ENCODE results near the gene OTULIN. TPM values are rescaled to one million over a fixed set of nuclear protein-coding genes. Genes with fewer than 3 reads are reported as not detected.

OTULIN gene
- polyA plus RNA-seq, 1 of the 3 experiments (the other 2 are of a cell fraction), result 6.6 TPM

DNA sequence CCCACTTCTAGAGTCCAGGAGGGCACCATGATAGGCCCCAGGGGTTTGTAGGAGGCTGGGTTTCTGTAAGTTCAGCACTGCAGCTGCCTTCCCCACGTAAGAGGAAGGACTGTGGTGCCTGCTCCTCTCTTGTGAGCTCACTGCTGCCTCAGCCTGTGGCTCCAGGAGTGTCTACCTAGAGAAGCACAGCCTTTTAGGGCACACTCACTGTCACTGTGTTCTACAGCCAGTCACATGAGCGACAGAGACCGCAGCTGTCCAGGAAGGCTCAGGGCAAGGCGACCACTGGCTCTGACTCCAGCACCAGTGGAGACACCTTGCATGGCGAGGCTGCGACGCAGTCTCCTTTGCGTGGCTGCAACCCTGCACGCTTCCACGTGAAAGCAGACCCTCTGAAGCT lies 72.8 kb downstream of the OTULIN start:
- TF ChIP-seq, protein P1, sequence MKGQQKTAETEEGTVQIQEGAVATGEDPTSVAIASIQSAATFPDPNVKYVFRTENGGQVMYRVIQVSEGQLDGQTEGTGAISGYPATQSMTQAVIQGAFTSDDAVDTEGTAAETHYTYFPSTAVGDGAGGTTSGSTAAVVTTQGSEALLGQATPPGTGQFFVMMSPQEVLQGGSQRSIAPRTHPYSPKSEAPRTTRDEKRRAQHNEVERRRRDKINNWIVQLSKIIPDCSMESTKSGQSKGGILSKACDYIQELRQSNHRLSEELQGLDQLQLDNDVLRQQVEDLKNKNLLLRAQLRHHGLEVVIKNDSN (IDR thresholded peaks at IDR 0.05; ENCODE audit: borderline replicate concordance, low read depth), result no peak
- TF ChIP-seq ZBTB33 (IDR thresholded peaks at IDR 0.05; ENCODE audit: borderline replicate concordance, low read depth), result no peak
- TF ChIP-seq, protein P2, sequence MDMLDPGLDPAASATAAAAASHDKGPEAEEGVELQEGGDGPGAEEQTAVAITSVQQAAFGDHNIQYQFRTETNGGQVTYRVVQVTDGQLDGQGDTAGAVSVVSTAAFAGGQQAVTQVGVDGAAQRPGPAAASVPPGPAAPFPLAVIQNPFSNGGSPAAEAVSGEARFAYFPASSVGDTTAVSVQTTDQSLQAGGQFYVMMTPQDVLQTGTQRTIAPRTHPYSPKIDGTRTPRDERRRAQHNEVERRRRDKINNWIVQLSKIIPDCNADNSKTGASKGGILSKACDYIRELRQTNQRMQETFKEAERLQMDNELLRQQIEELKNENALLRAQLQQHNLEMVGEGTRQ (IDR thresholded peaks at IDR 0.05; ENCODE audit: borderline replicate concordance, low read depth, low read length), result no peak
- TF ChIP-seq FOXM1 (IDR thresholded peaks at IDR 0.05; ENCODE audit: low read depth), result no peak
- TF ChIP-seq YY1 (IDR thresholded peaks at IDR 0.05; ENCODE audit: low read depth), result no peak
- no peak for TF ChIP-seq JUND (IDR thresholded peaks at IDR 0.05)
- Histone ChIP-seq H3K9me2 (no peaks in the 10 kb centered on the region), H3K9me3 (no peaks in the 10 kb centered on the region), H3K9ac (no peak overlapping the region), H3K4me3 (ENCODE audit: low read depth in 2 of 2, low read length in 1 of 2) (no peak overlapping the region), H3K27me3 (ENCODE audit: insufficient read depth) (no peaks in the 10 kb centered on the region), H3F3A (replicated peaks; ENCODE audit: insufficient read depth) (peaks cover 14% of the 10 kb centered on the region), H3K36me3 (replicated peaks in 1 of 2; ENCODE audit: control insufficient read depth in 1 of 2, insufficient read depth in 2 of 2, low read length in 1 of 2) (peaks cover 3 to 22% of the 10 kb centered on the region in 2 experiments), H4K20me1 (ENCODE audit: insufficient read depth) (no peaks in the 10 kb centered on the region), H3K27ac (ENCODE audit: low read depth in 2 of 2, low read length in 1 of 2) (no peak overlapping the region), H3K4me1 (ENCODE audit: control insufficient read depth in 1 of 2, insufficient read depth in 2 of 2, low read depth in 1 of 2, low read length in 1 of 2) (peaks cover 0 to 13% of the 10 kb centered on the region in 2 experiments; a peak in 2 of 4 replicates), H3K4me2 (no peak overlapping the region), H2AFZ (ENCODE audit: low read depth) (no peak overlapping the region), H3K79me2 (ENCODE audit: insufficient read depth) (no peaks in the 10 kb centered on the region)
- WGBS (ENCODE audit: low lambda C conversion rate), result 96% methylated on average over 8 of the region's 10 CpGs
- DNase-seq, result no peak
- ChIA-PET CTCF (interaction anchor here (1.5 to 1.9 kb wide), 2 partner anchors 8 to 265 kb away, joined by 3 to 9 read pairs; no protein-coding TSS in a partner anchor), POLR2A (no interaction called here)

DNA sequence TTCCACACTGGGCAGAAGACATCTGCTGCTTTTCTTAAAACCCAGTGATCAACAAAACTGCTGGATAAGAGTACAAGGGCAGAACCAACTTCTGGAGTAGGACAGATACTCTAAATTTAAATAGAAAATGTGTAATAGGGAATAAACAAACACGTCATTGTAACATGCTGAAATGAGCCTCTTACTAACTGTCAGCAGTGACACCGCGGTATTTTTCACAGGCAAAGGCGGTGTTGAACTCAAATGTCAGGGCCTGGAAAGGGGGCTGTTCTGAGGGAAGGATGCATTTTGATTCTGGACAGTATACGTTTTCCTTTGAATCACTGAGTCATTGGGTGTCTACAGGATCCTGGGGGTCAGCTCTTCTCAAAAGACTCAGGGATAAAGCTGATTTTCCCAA lies 73.5 kb downstream of the OTULIN start:
- Histone ChIP-seq H3K27me3 (ENCODE audit: insufficient read depth) (no peaks in the 10 kb centered on the region), H3F3A (replicated peaks; ENCODE audit: insufficient read depth) (peaks cover 14% of the 10 kb centered on the region), H3K9ac (no peak overlapping the region), H3K79me2 (ENCODE audit: insufficient read depth) (no peaks in the 10 kb centered on the region), H3K4me1 (ENCODE audit: control insufficient read depth in 1 of 2, insufficient read depth in 2 of 2, low read depth in 1 of 2, low read length in 1 of 2) (peaks cover 0 to 13% of the 10 kb centered on the region in 2 experiments; a peak in 2 of 4 replicates), H3K4me2 (no peak overlapping the region), H4K20me1 (ENCODE audit: insufficient read depth) (no peaks in the 10 kb centered on the region), H3K27ac (ENCODE audit: low read depth in 2 of 2, low read length in 1 of 2) (no peak overlapping the region), H2AFZ (ENCODE audit: low read depth) (no peak overlapping the region), H3K36me3 (replicated peaks in 1 of 2; ENCODE audit: control insufficient read depth in 1 of 2, insufficient read depth in 2 of 2, low read length in 1 of 2) (peaks cover 3 to 25% of the 10 kb centered on the region in 2 experiments), H3K9me3 (no peaks in the 10 kb centered on the region), H3K4me3 (ENCODE audit: low read depth in 2 of 2, low read length in 1 of 2) (no peak overlapping the region), H3K9me2 (no peaks in the 10 kb centered on the region)
- CTCF ChIA-PET, result interaction anchor here (1.5 to 1.9 kb wide), 2 partner anchors 9 to 265 kb away, joined by 3 to 9 read pairs; no protein-coding TSS in a partner anchor
- POLR2A ChIA-PET, result no interaction called here
- TF ChIP-seq EZH2phosphoT487 (IDR thresholded peaks at IDR 0.05; ENCODE audit: borderline replicate concordance, low read depth), result no peak
- TF ChIP-seq TEAD4 (IDR thresholded peaks at IDR 0.05; ENCODE audit: borderline replicate concordance, insufficient read depth), result no peak
- no peak for TF ChIP-seq RCOR1 (IDR thresholded peaks at IDR 0.05; ENCODE audit: low read length)
- TF ChIP-seq REST (IDR thresholded peaks at IDR 0.05; ENCODE audit: low read depth, low read length), result no peak
- TF ChIP-seq MAX (IDR thresholded peaks at IDR 0.05; ENCODE audit: low read depth), result no peak
- no peak for TF ChIP-seq CHD2 (IDR thresholded peaks at IDR 0.05; ENCODE audit: low read length, partially characterized antibody)
- TF ChIP-seq, protein P2 (IDR thresholded peaks at IDR 0.05; ENCODE audit: borderline replicate concordance, low read depth, low read length), result no peak
- TF ChIP-seq, protein P1 (IDR thresholded peaks at IDR 0.05; ENCODE audit: borderline replicate concordance, low read depth), result no peak
- TF ChIP-seq RFX5 (IDR thresholded peaks at IDR 0.05; ENCODE audit: low read length), result no peak
- no peak for TF ChIP-seq JUND (IDR thresholded peaks at IDR 0.05)
- no peak for DNase-seq
- WGBS (ENCODE audit: low lambda C conversion rate), result 97% methylated on average over 5 of the region's 5 CpGs

All from SK-N-SH (cell line).